Neural cell (in vitro differentiated cells): ENCODE measurements around the gene C10orf53. TPM values are rescaled to one million over a fixed set of nuclear protein-coding genes. Genes with fewer than 3 reads are reported as not detected.

Experiments
- H2AFZ ChIP-seq: fragments of 200-600, 300-800 bp; sonication (generic), shearing (Covaris generic); 2 replicates; pipeline ENCODE4 v1.6.0; 2014; ENCODE audit warnings: low read depth, mild to moderate bottlenecking, antibody characterized with exemption, low read length, moderate library complexity
- H3F3A ChIP-seq: fragments of 200-600 bp; shearing (Covaris generic); 2 replicates; pipeline ENCODE4 v1.6.1; 2016; ENCODE audit warnings: mild to moderate bottlenecking, moderate library complexity, mixed read lengths, antibody characterized with exemption, low read length; ENCODE audit not compliant: insufficient read depth, poor library complexity, severe bottlenecking
- H3K27ac ChIP-seq: fragments of 200-600, 300-800 bp; sonication (generic), shearing (Covaris generic); 2 replicates; pipeline ENCODE4 v1.5.1; 2014; ENCODE audit warnings: mild to moderate bottlenecking, low read length, moderate library complexity
- H3K27me3 ChIP-seq: fragments of 300-800, 200-600 bp; sonication (generic), shearing (Covaris generic); 2 replicates; pipeline ENCODE4 v1.6.0; 2014; ENCODE audit warnings: mild to moderate bottlenecking, low read depth, low read length, moderate library complexity; ENCODE audit not compliant: insufficient read depth
- H3K36me3 ChIP-seq: fragments of 300-800, 200-600 bp; sonication (generic), shearing (Covaris generic); 2 replicates; pipeline ENCODE4 v1.5.1; 2014; ENCODE audit warnings: mild to moderate bottlenecking, antibody characterized with exemption, low read length, moderate library complexity; ENCODE audit not compliant: insufficient read depth
- H3K4me2 ChIP-seq: fragments of 300-800, 200-600 bp; sonication (generic), shearing (Covaris generic); 2 replicates; pipeline ENCODE4 v1.6.0; 2014; ENCODE audit warnings: mild to moderate bottlenecking, low read length
- H3K4me3 ChIP-seq: fragments of 300-800, 200-600 bp; sonication (generic), shearing (Covaris generic); 2 replicates; pipeline ENCODE4 v1.5.1; 2014; ENCODE audit warnings: mild to moderate bottlenecking, low read length, moderate library complexity
- H3K79me2 ChIP-seq: fragments of 200-600 bp; shearing (Covaris generic); replicated peaks from 2 replicates; pipeline ENCODE4 v1.6.0; 2014; ENCODE audit warnings: mild to moderate bottlenecking, low read length, moderate library complexity; ENCODE audit not compliant: insufficient read depth
- H3K9ac ChIP-seq: fragments of 300-800, 200-600 bp; sonication (generic), shearing (Covaris generic); 2 replicates; pipeline ENCODE4 v1.6.1; 2016; ENCODE audit warnings: mild to moderate bottlenecking, low read length, mixed read lengths
- H3K9me2 ChIP-seq: fragments of 200-600 bp; shearing (Covaris generic); 2 replicates; pipeline ENCODE4 v1.6.1; 2016; ENCODE audit warnings: mild to moderate bottlenecking, low read length, mixed read lengths; ENCODE audit not compliant: insufficient read depth
- H3K9me3 ChIP-seq: fragments of 200-600, 300-800 bp; sonication (generic), shearing (Covaris generic); 2 replicates; pipeline ENCODE4 v1.6.1; 2016; ENCODE audit warnings: mild to moderate bottlenecking, mixed run types, low read length, moderate library complexity, mixed read lengths
- H4K20me1 ChIP-seq: fragments of 200-600 bp; shearing (Covaris generic); 2 replicates; pipeline ENCODE4 v1.6.1; 2016; ENCODE audit warnings: mild to moderate bottlenecking, mixed run types; ENCODE audit not compliant: insufficient read depth
- CTCF ChIP-seq: fragments of 450-650 bp; IDR thresholded peaks from 2 replicates; pipeline ENCODE4 v1.5.1; 2014; ENCODE audit warnings: antibody characterized with exemption, mild to moderate bottlenecking, moderate library complexity; ENCODE audit not compliant: poor library complexity, severe bottlenecking
- EP300 ChIP-seq: fragments of 450-650 bp; conservative IDR thresholded peaks from 2 replicates; pipeline ENCODE4 v1.6.1; 2014; ENCODE audit warnings: antibody characterized with exemption, mild to moderate bottlenecking, moderate library complexity; ENCODE audit not compliant: poor library complexity, severe bottlenecking
- EZH2 ChIP-seq: fragments of 200-600, 300-800 bp; shearing (Covaris generic), sonication (generic); IDR thresholded peaks from 2 replicates; pipeline ENCODE4 v1.6.1; 2014; ENCODE audit warnings: antibody characterized with exemption, low read length, borderline replicate concordance, mild to moderate bottlenecking; ENCODE audit not compliant: insufficient read depth, poor library complexity, severe bottlenecking
- MXI1 ChIP-seq: fragments of 450-650 bp; conservative IDR thresholded peaks from 2 replicates; pipeline ENCODE4 v1.6.1; 2014; ENCODE audit warnings: antibody characterized with exemption, mild to moderate bottlenecking; ENCODE audit not compliant: poor library complexity, severe bottlenecking
- POLR2AphosphoS5 ChIP-seq: IDR thresholded peaks from 2 replicates; pipeline ENCODE4 v1.6.1; 2012
- RAD21 ChIP-seq: fragments of 450-650 bp; conservative IDR thresholded peaks from 2 replicates; pipeline ENCODE4 v1.6.1; 2014; ENCODE audit warnings: antibody characterized with exemption, mild to moderate bottlenecking, moderate library complexity
- REST ChIP-seq: IDR thresholded peaks from 2 replicates; pipeline ENCODE4 v1.6.1; 2012; ENCODE audit warnings: borderline replicate concordance
- SMC3 ChIP-seq: fragments of 450-650 bp; conservative IDR thresholded peaks from 2 replicates; pipeline ENCODE4 v1.6.1; 2014; ENCODE audit warnings: antibody characterized with exemption, mild to moderate bottlenecking, moderate library complexity; ENCODE audit not compliant: poor library complexity
- TAF1 ChIP-seq: IDR thresholded peaks from 2 replicates; pipeline ENCODE4 v1.6.1; 2012; ENCODE audit warnings: low read depth
- polyA plus RNA-seq: library from polyadenylated mRNA; depleted of rRNA; stranded (reverse); fragments of >200 nt; gene quantifications from 2 replicates; pipeline ENCODE4 v1.2.3, GENCODE V29; 2014

C10orf53 gene
- polyA plus RNA-seq, 1 donor from 2014 or later = not detected

GRCh38 chr10:49744924-49745605 lies 65.6 kb downstream of the C10orf53 start:
- Histone ChIP-seq H3K79me2 (no peaks in the 10 kb centered on the region), H3K4me2 (no peak overlapping the region), H3K9ac (no peak overlapping the region), H3K4me3 (no peak overlapping the region), H3K36me3 (no peaks in the 10 kb centered on the region), H2AFZ (no peak overlapping the region), H3K9me3 (no peaks in the 10 kb centered on the region), H3K9me2 (no peaks in the 10 kb centered on the region), H4K20me1 (no peaks in the 10 kb centered on the region), H3K27ac (no peak overlapping the region), H3F3A (no peaks in the 10 kb centered on the region), H3K27me3 (no peaks in the 10 kb centered on the region)
- no peak for TF ChIP-seq RAD21
- no peak for TF ChIP-seq CTCF
- no peak for TF ChIP-seq MXI1
- no peak for TF ChIP-seq REST
- no peak for TF ChIP-seq EP300
- no peak for TF ChIP-seq POLR2AphosphoS5

GRCh38 chr10:49745756-49746155 lies 66.3 kb downstream of the C10orf53 start:
- Histone ChIP-seq H3K36me3 (no peaks in the 10 kb centered on the region), H3K9me3 (no peaks in the 10 kb centered on the region), H3K27me3 (no peaks in the 10 kb centered on the region), H3K4me3 (no peak overlapping the region), H4K20me1 (no peaks in the 10 kb centered on the region), H3F3A (no peaks in the 10 kb centered on the region), H3K9me2 (no peaks in the 10 kb centered on the region), H3K4me2 (no peak overlapping the region), H3K27ac (no peak overlapping the region), H3K9ac (no peak overlapping the region), H3K79me2 (no peaks in the 10 kb centered on the region), H2AFZ (no peak overlapping the region)
- TF ChIP-seq REST (no peak), SMC3 (no peak), EP300 (no peak), RAD21 (no peak), EZH2 (no peak), POLR2AphosphoS5 (no peak), TAF1 (no peak), CTCF (no peak), MXI1 (no peak)
